Activated T-helper 1 cell treated with anti-CD3 and anti-CD28 coated beads, Interleukin-2, amount 50 U/mL, for 16 hours (primary cell): ENCODE results near the gene TENM3.
"Not testable (repeated sequence)": the region's sequence is repeated elsewhere in the genome, so short reads cannot be mapped to it uniquely, and the experiment has no call there.

Source experiments
- DNase-seq, 2 donors: peaks; one replicate each; pipeline ENCODE4 v3.0.0-alpha.2; 2020; ENCODE audit warnings: low read depth in 1 of 2, low spot score in 1 of 2

Gene TENM3

GRCh38 chr4:182325848-182326255 lies 82.7 kb downstream of the TENM3 start:
- no peak for DNase-seq

GRCh38 chr4:182328505-182328904 lies 85.3 kb downstream of the TENM3 start:
- DNase-seq, result no peak

- no peak for DNase-seq
Observed at GRCh38 chr4:182337366-182337765, 94.2 kb downstream of the TENM3 start.

GRCh38 chr4:182338063-182338462 lies 94.9 kb downstream of the TENM3 start:
- DNase-seq, result no peak

GRCh38 chr4:182338746-182339145 lies 95.5 kb downstream of the TENM3 start:
- no peak for DNase-seq

- DNase-seq, result no peak
Observed at GRCh38 chr4:182339221-182339641, 96.0 kb downstream of the TENM3 start.

- DNase-seq, result no peak
Observed at GRCh38 chr4:182343453-182343852, 100.3 kb downstream of the TENM3 start.

GRCh38 chr4:182344968-182345367 lies 101.8 kb downstream of the TENM3 start:
- no peak for DNase-seq

- DNase-seq, result no peak
Observed at GRCh38 chr4:182346250-182346649, 103.0 kb downstream of the TENM3 start.

GRCh38 chr4:182346675-182347375 lies 103.6 kb downstream of the TENM3 start:
- DNase-seq, result no peak

- no peak for DNase-seq
Observed at GRCh38 chr4:182348779-182349326, 105.7 kb downstream of the TENM3 start.

- no peak for DNase-seq
Observed at GRCh38 chr4:182350041-182350440, 106.8 kb downstream of the TENM3 start.

- DNase-seq, result no peak
Observed at GRCh38 chr4:182351485-182351884, 108.3 kb downstream of the TENM3 start.

GRCh38 chr4:182354106-182354505 lies 110.9 kb downstream of the TENM3 start:
- DNase-seq, result no peak

GRCh38 chr4:182354867-182355266 lies 111.7 kb downstream of the TENM3 start:
- no peak for DNase-seq

- no peak for DNase-seq
Observed at GRCh38 chr4:182367153-182367552, 124.0 kb downstream of the TENM3 start.

- DNase-seq, result no peak
Observed at GRCh38 chr4:182369211-182369610, 126.0 kb downstream of the TENM3 start.

- no peak for DNase-seq
Observed at GRCh38 chr4:182370491-182370890, 127.3 kb downstream of the TENM3 start.

- no peak for DNase-seq
Observed at GRCh38 chr4:182380771-182381181, 137.6 kb downstream of the TENM3 start.

- no peak for DNase-seq
Observed at GRCh38 chr4:182382941-182383340, 139.7 kb downstream of the TENM3 start.

GRCh38 chr4:182384631-182385091 lies 141.5 kb downstream of the TENM3 start:
- no peak for DNase-seq

GRCh38 chr4:182385897-182386296 lies 142.7 kb downstream of the TENM3 start:
- no peak for DNase-seq

- not testable (repeated sequence) for DNase-seq
Observed at GRCh38 chr4:182386576-182386975, 143.4 kb downstream of the TENM3 start.
